K562 (cell line): ENCODE measurements around the gene LIX1L. TPM values are rescaled to one million over a fixed set of nuclear protein-coding genes. Genes with fewer than 3 reads are reported as not detected.

Experiments
- BACH1 ChIP-seq: fragments of 200-800 bp; sonication (Bioruptor generic); IDR thresholded peaks from 2 replicates; pipeline ENCODE4 v1.6.1; 2016; ENCODE audit warnings: missing genetic modification characterization, missing compliant biosample characterization
- BHLHE40 ChIP-seq: IDR thresholded peaks from 2 replicates; pipeline ENCODE4 v1.6.1; 2011; ENCODE audit warnings: low read length, improper control_type of control experiment
- COPS2 ChIP-seq: fragments of 450-650 bp; conservative IDR thresholded peaks from 2 replicates; pipeline ENCODE4 v1.6.1; 2016; ENCODE audit warnings: mild to moderate bottlenecking, moderate library complexity
- CREB5 ChIP-seq: fragments of 250-450 bp; sonication (Bioruptor Pico); IDR thresholded peaks from 2 replicates; pipeline ENCODE4 v1.5.0; 2020; ENCODE audit warnings: mild to moderate bottlenecking
- CREM ChIP-seq: IDR thresholded peaks from 2 replicates; pipeline ENCODE4 v1.6.1; 2014; ENCODE audit warnings: antibody characterized with exemption, low read depth
- CTCFL ChIP-seq: IDR thresholded peaks from 2 replicates; pipeline ENCODE4 v1.6.1; 2011; ENCODE audit warnings: borderline replicate concordance, low read depth, mild to moderate bottlenecking, moderate library complexity, low read length; ENCODE audit not compliant: insufficient read depth, poor library complexity, severe bottlenecking
- FOXP4 ChIP-seq: sonication (generic); formaldehyde crosslinking; IDR thresholded peaks from 2 replicates; pipeline ENCODE4 v1.8.0; 2022; ENCODE audit warnings: mild to moderate bottlenecking, missing genetic modification reagents, borderline replicate concordance
- MLLT1 ChIP-seq, 2 experiments: fragments of 450-650 bp; IDR thresholded peaks; 2 replicates each; pipeline ENCODE4 v1.6.1; 2016
- NFRKB ChIP-seq: fragments of 450-650 bp; IDR thresholded peaks from 2 replicates; pipeline ENCODE4 v1.6.1; 2016; ENCODE audit warnings: low read depth
- PRPF4 ChIP-seq: fragments of 200-400 bp; formaldehyde crosslinking; IDR thresholded peaks from one replicate; pipeline ENCODE4 v1.6.1; 2017; ENCODE audit warnings: low read length, low read depth, mild to moderate bottlenecking; ENCODE audit not compliant: insufficient read depth, poor library complexity, severe bottlenecking
- RBM22 ChIP-seq: fragments of 200-400 bp; formaldehyde crosslinking; IDR thresholded peaks from 2 replicates; pipeline ENCODE4 v1.6.1; 2018; ENCODE audit warnings: low read length, low read depth; ENCODE audit not compliant: poor library complexity, severe bottlenecking
- SNRNP70 ChIP-seq: fragments of 200-400 bp; formaldehyde crosslinking; optimal IDR thresholded peaks from 2 replicates; pipeline ENCODE3; 2017; ENCODE audit warnings: low read depth, low read length
- TFAP4 ChIP-seq: sonication (generic); formaldehyde crosslinking; IDR thresholded peaks from 2 replicates; pipeline ENCODE4 v1.8.0; 2022; ENCODE audit warnings: missing genetic modification reagents, mild to moderate bottlenecking, moderate library complexity, borderline replicate concordance
- VEZF1 ChIP-seq: fragments of 200-800 bp; sonication (Bioruptor generic); IDR thresholded peaks from 2 replicates; pipeline ENCODE4 v1.6.1; 2017; ENCODE audit warnings: missing genetic modification characterization, missing compliant biosample characterization
- ZC3H11A ChIP-seq: IDR thresholded peaks from 2 replicates; pipeline ENCODE4 v1.6.1; 2012; ENCODE audit warnings: low read depth, low read length, improper control_type of control experiment
- ZNF444 ChIP-seq: fragments of 250-450 bp; sonication (Bioruptor Pico); IDR thresholded peaks from 2 replicates; pipeline ENCODE4 v1.4.0; 2020; ENCODE audit warnings: mild to moderate bottlenecking, moderate library complexity
- polyA plus RNA-seq, 8 experiments: library from polyadenylated mRNA; depleted of rRNA in 4 of 8; stranded (reverse) in 5 of 8; unstranded in 3 of 8; fragments of >200 nt; fragmentation: Nextera tagmentation in 2 of 8; fragmentation: Illumina TruSeq in 1 of 8; extraction: Ambion mirVana in 2 of 8; extraction: Trizol in 1 of 8; gene quantifications; 2 replicates each; pipeline versions ENCODE4 v1.2.1 to v1.2.3, GENCODE V29; 2011 to 2014; ENCODE audit warnings: inconsistent platforms in 1 of 8, missing spikeins in 1 of 8
- total RNA-seq, 7 experiments: library from RNA; depleted of rRNA in 6 of 7; stranded (reverse); fragments of >200 nt in 6 of 7; fragmentation: Illumina TruSeq in 2 of 7; extraction: Trizol in 2 of 7; gene quantifications; 2 replicates each; pipeline versions ENCODE4 v1.2.1 to v1.2.3, GENCODE V29; 2011 to 2021; ENCODE audit warnings: low replicate concordance in 1 of 7

Gene LIX1L
- total and polyA plus RNA-seq, 9 of the 15 experiments (the other 6 are each of a cell fraction or from before 2014, with no cell fraction given): 4.6 to 26.5 (median 12.5) TPM

GRCh38 chr1:145962157-145963102 is 4.6 kb upstream of the LIX1L start (continued):
- TF ChIP-seq VEZF1 (peak; percentile 97), CREM (no peak), ZC3H11A (no peak), SNRNP70 (no peak), TFAP4 (CRISPR knock-in tag) (0 out of 2 replicates have a peak, but pooled peaks have one; percentile 21), CTCFL (no peak), FOXP4 (CRISPR knock-in tag) (no peak), COPS2 (no peak), BHLHE40 (no peak), CREB5 (CRISPR knock-in tag) (no peak), RBM22 (no peak), NFRKB (no peak), MLLT1 (IDR thresholded peaks at IDR 0.05) (no peak), PRPF4 (no peak), BACH1 (no peak), ZNF444 (CRISPR knock-in tag) (no peak)
